DOHH2 (cell line): ENCODE measurements around the gene TRPV4.

ENCODE experiments used
- EZH2phosphoT487 ChIP-seq: fragments of 200-600 bp; sonication (generic); IDR thresholded peaks from 2 replicates; pipeline ENCODE4 v1.6.1; 2017; ENCODE audit warnings: borderline replicate concordance, mild to moderate bottlenecking, antibody characterized with exemption, low read length, moderate library complexity, mixed read lengths
- TF ChIP-seq, protein P1 (sequence below): fragments of 200-600 bp; sonication (generic); IDR thresholded peaks from one replicate; pipeline ENCODE4 v1.5.1; 2014; ENCODE audit warnings: antibody characterized with exemption, mild to moderate bottlenecking, low read depth, low read length; ENCODE audit not compliant: poor library complexity, severe bottlenecking

DNA sequence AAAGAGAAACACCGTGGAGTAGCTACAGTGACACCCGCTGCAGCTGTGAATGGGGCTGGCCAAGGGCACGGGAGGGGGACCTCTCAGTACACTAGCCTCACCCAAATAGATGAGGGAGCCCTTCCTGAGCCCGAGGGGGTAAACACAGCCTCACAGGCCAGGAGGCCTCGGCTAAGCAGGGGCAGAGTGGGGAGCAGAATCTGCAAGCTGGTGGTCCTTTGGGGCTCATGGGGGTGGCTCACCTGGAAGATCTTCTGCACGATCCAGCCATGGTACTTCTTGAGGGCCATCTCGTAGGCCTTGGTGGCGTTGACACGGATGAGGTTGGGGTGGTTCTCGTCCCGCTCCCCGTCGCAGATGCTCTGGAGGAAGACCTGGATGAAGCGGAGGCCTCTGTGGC is 22.2 kb upstream of the TRPV4 start:
- TF ChIP-seq, protein P1, sequence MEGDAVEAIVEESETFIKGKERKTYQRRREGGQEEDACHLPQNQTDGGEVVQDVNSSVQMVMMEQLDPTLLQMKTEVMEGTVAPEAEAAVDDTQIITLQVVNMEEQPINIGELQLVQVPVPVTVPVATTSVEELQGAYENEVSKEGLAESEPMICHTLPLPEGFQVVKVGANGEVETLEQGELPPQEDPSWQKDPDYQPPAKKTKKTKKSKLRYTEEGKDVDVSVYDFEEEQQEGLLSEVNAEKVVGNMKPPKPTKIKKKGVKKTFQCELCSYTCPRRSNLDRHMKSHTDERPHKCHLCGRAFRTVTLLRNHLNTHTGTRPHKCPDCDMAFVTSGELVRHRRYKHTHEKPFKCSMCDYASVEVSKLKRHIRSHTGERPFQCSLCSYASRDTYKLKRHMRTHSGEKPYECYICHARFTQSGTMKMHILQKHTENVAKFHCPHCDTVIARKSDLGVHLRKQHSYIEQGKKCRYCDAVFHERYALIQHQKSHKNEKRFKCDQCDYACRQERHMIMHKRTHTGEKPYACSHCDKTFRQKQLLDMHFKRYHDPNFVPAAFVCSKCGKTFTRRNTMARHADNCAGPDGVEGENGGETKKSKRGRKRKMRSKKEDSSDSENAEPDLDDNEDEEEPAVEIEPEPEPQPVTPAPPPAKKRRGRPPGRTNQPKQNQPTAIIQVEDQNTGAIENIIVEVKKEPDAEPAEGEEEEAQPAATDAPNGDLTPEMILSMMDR, result no peak
- no peak for TF ChIP-seq EZH2phosphoT487
